ENCODE data around the gene MCM5. TPM values are rescaled to one million over a fixed set of nuclear protein-coding genes. Genes with fewer than 3 reads are reported as not detected.
"Not testable (repeated sequence)": the region's sequence is repeated elsewhere in the genome, so short reads cannot be mapped to it uniquely, and the experiment has no call there.

The MCM5 gene
- total RNA-seq, 1 experiment from 2014 or later: 177 TPM

- DNase-seq (ENCODE audit: low read depth): no peak
- in situ Hi-C loops (cut with HindIII; ENCODE audit: low pct_unique_long_range_greater_than_20kb, low sequenced_read_pairs): no loop called here
Measured at GRCh38 chr22:35422145-35422544, 22.2 kb downstream of the MCM5 start.

GRCh38 chr22:35422936-35423335 lies 23.0 kb downstream of the MCM5 start:
- in situ Hi-C loops (cut with HindIII; ENCODE audit: low pct_unique_long_range_greater_than_20kb, low sequenced_read_pairs): no loop called here
- no peak for DNase-seq (ENCODE audit: low read depth)

- no peak for DNase-seq (ENCODE audit: low read depth)
- in situ Hi-C loops (cut with HindIII; ENCODE audit: low pct_unique_long_range_greater_than_20kb, low sequenced_read_pairs): no loop called here
Measured at GRCh38 chr22:35424081-35424480, 24.1 kb downstream of the MCM5 start.

- DNase-seq (ENCODE audit: low read depth): no peak
- in situ Hi-C loops (cut with HindIII; ENCODE audit: low pct_unique_long_range_greater_than_20kb, low sequenced_read_pairs): no loop called here
Measured at GRCh38 chr22:35424761-35425160, 24.8 kb downstream of the MCM5 start.

GRCh38 chr22:35425546-35425945 lies 25.6 kb downstream of the MCM5 start:
- in situ Hi-C loops (cut with HindIII; ENCODE audit: low pct_unique_long_range_greater_than_20kb, low sequenced_read_pairs): no loop called here
- no peak for DNase-seq (ENCODE audit: low read depth)

- peak; percentile 72 for DNase-seq (ENCODE audit: low read depth)
- in situ Hi-C loops (cut with HindIII; ENCODE audit: low pct_unique_long_range_greater_than_20kb, low sequenced_read_pairs): no loop called here
Measured at GRCh38 chr22:35425971-35426800, 26.2 kb downstream of the MCM5 start.

GRCh38 chr22:35426801-35427140 lies 26.8 kb downstream of the MCM5 start:
- no peak for DNase-seq (ENCODE audit: low read depth)
- in situ Hi-C loops (cut with HindIII; ENCODE audit: low pct_unique_long_range_greater_than_20kb, low sequenced_read_pairs): no loop called here

- in situ Hi-C loops (cut with HindIII; ENCODE audit: low pct_unique_long_range_greater_than_20kb, low sequenced_read_pairs): no loop called here
- DNase-seq (ENCODE audit: low read depth): peak; percentile 96
Measured at GRCh38 chr22:35430897-35431322, 31.0 kb downstream of the MCM5 start.

GRCh38 chr22:35431483-35432227 lies 31.7 kb downstream of the MCM5 start:
- DNase-seq (ENCODE audit: low read depth): no peak
- in situ Hi-C loops (cut with HindIII; ENCODE audit: low pct_unique_long_range_greater_than_20kb, low sequenced_read_pairs): no loop called here

GRCh38 chr22:35432228-35432905 lies 32.4 kb downstream of the MCM5 start:
- no peak for DNase-seq (ENCODE audit: low read depth)
- in situ Hi-C loops (cut with HindIII; ENCODE audit: low pct_unique_long_range_greater_than_20kb, low sequenced_read_pairs): no loop called here

- in situ Hi-C loops (cut with HindIII; ENCODE audit: low pct_unique_long_range_greater_than_20kb, low sequenced_read_pairs): no loop called here
- DNase-seq (ENCODE audit: low read depth): no peak
Measured at GRCh38 chr22:35434061-35434710, 34.2 kb downstream of the MCM5 start.

- in situ Hi-C loops (cut with HindIII; ENCODE audit: low pct_unique_long_range_greater_than_20kb, low sequenced_read_pairs): no loop called here
- no peak for DNase-seq (ENCODE audit: low read depth)
Measured at GRCh38 chr22:35435201-35435740, 35.3 kb downstream of the MCM5 start.

- DNase-seq (ENCODE audit: low read depth): no peak
- in situ Hi-C loops (cut with HindIII; ENCODE audit: low pct_unique_long_range_greater_than_20kb, low sequenced_read_pairs): no loop called here
Measured at GRCh38 chr22:35436421-35436820, 36.5 kb downstream of the MCM5 start.

- in situ Hi-C loops (cut with HindIII; ENCODE audit: low pct_unique_long_range_greater_than_20kb, low sequenced_read_pairs): no loop called here
- peak; percentile 46 for DNase-seq (ENCODE audit: low read depth)
Measured at GRCh38 chr22:35437049-35437448, 37.1 kb downstream of the MCM5 start.

GRCh38 chr22:35438673-35439364 lies 38.9 kb downstream of the MCM5 start:
- DNase-seq (ENCODE audit: low read depth); in situ Hi-C loops (cut with HindIII; ENCODE audit: low pct_unique_long_range_greater_than_20kb, low sequenced_read_pairs): not testable (repeated sequence)

- no peak for DNase-seq (ENCODE audit: low read depth)
- in situ Hi-C loops (cut with HindIII; ENCODE audit: low pct_unique_long_range_greater_than_20kb, low sequenced_read_pairs): no loop called here
Measured at GRCh38 chr22:35439365-35439717, 39.4 kb downstream of the MCM5 start.

- in situ Hi-C loops (cut with HindIII; ENCODE audit: low pct_unique_long_range_greater_than_20kb, low sequenced_read_pairs): no loop called here
- no peak for DNase-seq (ENCODE audit: low read depth)
Measured at GRCh38 chr22:35440129-35440528, 40.2 kb downstream of the MCM5 start.
